SK-N-SH treated with all-trans-retinoic acid at 6 μM for 48 hours (cell line): Measurements from ENCODE around the gene ZBED4.

ENCODE experiments used
- ARNTL ChIP-seq: fragments of 450-650 bp; formaldehyde crosslinking; IDR thresholded peaks from 2 replicates; pipeline ENCODE4 v1.5.0; 2020; ENCODE audit warnings: low read depth, mild to moderate bottlenecking, moderate library complexity, borderline replicate concordance
- PATZ1 ChIP-seq: fragments of 250-450 bp; sonication (Bioruptor Pico); IDR thresholded peaks from 2 replicates; pipeline ENCODE4 v1.8.0; 2020; ENCODE audit warnings: mild to moderate bottlenecking, moderate library complexity, borderline replicate concordance
- RARB ChIP-seq: fragments of 250-450 bp; sonication (Bioruptor Pico); IDR thresholded peaks from 2 replicates; pipeline ENCODE4 v1.8.0; 2021; ENCODE audit warnings: mild to moderate bottlenecking, moderate library complexity
- TSHZ2 ChIP-seq: fragments of 250-450 bp; sonication (Bioruptor Pico); IDR thresholded peaks from 2 replicates; pipeline ENCODE4 v1.5.0; 2020; ENCODE audit warnings: mild to moderate bottlenecking, moderate library complexity
- ZFP30 ChIP-seq: fragments of 450-650 bp; formaldehyde crosslinking; IDR thresholded peaks from 2 replicates; pipeline ENCODE4 v1.5.0; 2022; ENCODE audit warnings: mild to moderate bottlenecking, moderate library complexity

- TF ChIP-seq RARB (CRISPR knock-in tag), result no peak
- TF ChIP-seq PATZ1 (CRISPR knock-in tag), result no peak
- no peak for TF ChIP-seq ZFP30
- TF ChIP-seq ARNTL, result no peak
- TF ChIP-seq TSHZ2 (CRISPR knock-in tag), result no peak
These were observed 63.2 kb downstream of the ZBED4 start for GRCh38 chr22:49916831-49917230.
